BLaER1 treated with 17β-estradiol and CSF1 and Interleukin-3, amounts not matched to agents 10 nM and 100 nM (cell line): Measurements from ENCODE around the gene TJP1.

Source experiments
- H3K27ac ChIP-seq, 11 experiments: shearing (Covaris generic); formaldehyde crosslinking; 2 replicates each; pipeline ENCODE4 v1.8.1; 2022
- H3K27me3 ChIP-seq, 11 experiments: shearing (Covaris generic); formaldehyde crosslinking; 2 replicates each; pipeline ENCODE4 v1.8.1; 2022
- H3K36me3 ChIP-seq, 11 experiments: shearing (Covaris generic); formaldehyde crosslinking; 2 replicates each; pipeline ENCODE4 v1.8.1; 2022
- H3K4me1 ChIP-seq, 10 experiments: shearing (Covaris generic); formaldehyde crosslinking; 2 replicates each; pipeline ENCODE4 v1.8.1; 2022
- H3K4me2 ChIP-seq, 11 experiments: shearing (Covaris generic); formaldehyde crosslinking; 2 replicates each; pipeline ENCODE4 v1.8.1; 2022
- H3K4me3 ChIP-seq, 10 experiments: shearing (Covaris generic); formaldehyde crosslinking; 2 replicates each; pipeline ENCODE4 v1.8.1; 2022
- H3K9ac ChIP-seq, 11 experiments: shearing (Covaris generic); formaldehyde crosslinking; 2 replicates each; pipeline ENCODE4 v1.8.1; 2022
- H3K9me3 ChIP-seq, 11 experiments: shearing (Covaris generic); formaldehyde crosslinking; replicated peaks in 1 of 11; 2 replicates each; pipeline ENCODE4 v1.8.1; 2022
- H4K20me1 ChIP-seq, 11 experiments: shearing (Covaris generic); formaldehyde crosslinking; 2 replicates each; pipeline ENCODE4 v1.8.1; 2022
- Cebpa-rat ChIP-seq, 11 experiments: shearing (Covaris generic); IDR thresholded peaks; 2 replicates each; pipeline ENCODE4 v1.8.1; 2022

TJP1 gene

GRCh38 chr15:29712149-29712885 lies 110.0 kb downstream of the TJP1 start:
- no peaks in the 10 kb centered on the region for H3K36me3 ChIP-seq

GRCh38 chr15:29711531-29711930 lies 110.7 kb downstream of the TJP1 start:
- no peaks in the 10 kb centered on the region for H3K27me3 ChIP-seq
- no peak overlapping the region for H3K27ac ChIP-seq
- H3K4me1 ChIP-seq: no peaks in the 10 kb centered on the region
- no peak overlapping the region for H3K4me3 ChIP-seq
- no peaks in the 10 kb centered on the region for H3K9me3 ChIP-seq
- no peak for TF ChIP-seq Cebpa-rat (IDR thresholded peaks at IDR 0.05)
- no peak overlapping the region for H3K9ac ChIP-seq
- H4K20me1 ChIP-seq: no peaks in the 10 kb centered on the region; a peak in 1 of 22 replicates
- H3K36me3 ChIP-seq: no peaks in the 10 kb centered on the region
- no peak overlapping the region for H3K4me2 ChIP-seq

More at GRCh38 chr15:29712149-29712885, 110.0 kb downstream of the TJP1 start:
- Histone ChIP-seq H3K4me2 (no peak overlapping the region), H3K4me3 (no peak overlapping the region), H3K27ac (no peak overlapping the region), H3K27me3 (no peaks in the 10 kb centered on the region), H3K4me1 (no peaks in the 10 kb centered on the region), H3K9ac (no peak overlapping the region), H3K9me3 (no peaks in the 10 kb centered on the region), H4K20me1 (no peaks in the 10 kb centered on the region; a peak in 1 of 22 replicates)
- no peak for TF ChIP-seq Cebpa-rat (IDR thresholded peaks at IDR 0.05)

GRCh38 chr15:29708519-29708918 lies 113.7 kb downstream of the TJP1 start:
- Histone ChIP-seq H3K27ac (no peak overlapping the region), H4K20me1 (no peaks in the 10 kb centered on the region; a peak in 1 of 22 replicates), H3K36me3 (no peaks in the 10 kb centered on the region), H3K9me3 (no peaks in the 10 kb centered on the region), H3K27me3 (no peaks in the 10 kb centered on the region), H3K4me2 (no peak overlapping the region), H3K4me1 (peaks cover 0 to 4% (median 0%) of the 10 kb centered on the region in 10 experiments; a peak in 1 of 20 replicates), H3K4me3 (no peak overlapping the region), H3K9ac (no peak overlapping the region)
- TF ChIP-seq Cebpa-rat (IDR thresholded peaks at IDR 0.05): no peak

GRCh38 chr15:29704950-29705597 lies 117.2 kb downstream of the TJP1 start:
- TF ChIP-seq Cebpa-rat (IDR thresholded peaks at IDR 0.05): no peak
- H3K9me3 ChIP-seq: no peaks in the 10 kb centered on the region
- no peak overlapping the region for H3K4me3 ChIP-seq
- H3K36me3 ChIP-seq: no peaks in the 10 kb centered on the region
- no peaks in the 10 kb centered on the region; a peak in 1 of 22 replicates for H4K20me1 ChIP-seq
- H3K27ac ChIP-seq: no peak overlapping the region
- no peak overlapping the region for H3K9ac ChIP-seq
- H3K27me3 ChIP-seq: no peaks in the 10 kb centered on the region
- H3K4me1 ChIP-seq: peaks cover 0 to 4% (median 0%) of the 10 kb centered on the region in 10 experiments; a peak in 1 of 20 replicates
- no peak overlapping the region; a peak in 2 of 22 replicates for H3K4me2 ChIP-seq

GRCh38 chr15:29701151-29701550 lies 121.1 kb downstream of the TJP1 start:
- Histone ChIP-seq H3K9me3 (peaks cover 0 to 5% (median 0%) of the 10 kb centered on the region in 11 experiments; a peak in 1 of 22 replicates), H3K9ac (no peak overlapping the region), H3K36me3 (no peaks in the 10 kb centered on the region), H3K4me1 (peaks cover 0 to 4% (median 0%) of the 10 kb centered on the region in 10 experiments; a peak in 1 of 20 replicates), H3K4me3 (no peak overlapping the region), H3K27ac (no peak overlapping the region), H3K27me3 (no peaks in the 10 kb centered on the region), H3K4me2 (no peak overlapping the region), H4K20me1 (no peaks in the 10 kb centered on the region)
- no peak for TF ChIP-seq Cebpa-rat (IDR thresholded peaks at IDR 0.05)

GRCh38 chr15:29700296-29700695 lies 122.0 kb downstream of the TJP1 start:
- Histone ChIP-seq H3K27me3 (no peaks in the 10 kb centered on the region), H3K36me3 (no peaks in the 10 kb centered on the region), H3K9me3 (peaks cover 0 to 10% (median 6%) of the 10 kb centered on the region in 11 experiments; a peak in 9 of 22 replicates), H4K20me1 (no peaks in the 10 kb centered on the region), H3K27ac (no peak overlapping the region), H3K4me1 (peaks cover 0 to 2% (median 0%) of the 10 kb centered on the region in 10 experiments; a peak in 1 of 20 replicates), H3K4me3 (no peak overlapping the region), H3K4me2 (no peak overlapping the region), H3K9ac (no peak overlapping the region)
- TF ChIP-seq Cebpa-rat (IDR thresholded peaks at IDR 0.05): no peak

- TF ChIP-seq Cebpa-rat (IDR thresholded peaks at IDR 0.05): no peak
- Histone ChIP-seq H3K9me3 (peaks cover 2 to 13% (median 9%) of the 10 kb centered on the region in 11 experiments; a peak in 17 of 22 replicates), H3K4me2 (no peak overlapping the region), H4K20me1 (no peaks in the 10 kb centered on the region), H3K27me3 (no peaks in the 10 kb centered on the region), H3K27ac (no peak overlapping the region), H3K9ac (no peak overlapping the region), H3K4me1 (no peaks in the 10 kb centered on the region), H3K36me3 (no peaks in the 10 kb centered on the region), H3K4me3 (no peak overlapping the region)
Measured at GRCh38 chr15:29699791-29700190, 122.5 kb downstream of the TJP1 start.

- Histone ChIP-seq H3K4me1 (peaks cover 0 to 2% (median 1%) of the 10 kb centered on the region in 10 experiments; a peak in 10 of 20 replicates), H3K9me3 (peaks cover 11 to 22% (median 15%) of the 10 kb centered on the region in 11 experiments; a peak in 19 of 22 replicates), H3K27me3 (no peaks in the 10 kb centered on the region), H3K36me3 (no peaks in the 10 kb centered on the region), H3K4me3 (no peak overlapping the region), H3K4me2 (no peak overlapping the region), H4K20me1 (no peaks in the 10 kb centered on the region), H3K9ac (no peak overlapping the region), H3K27ac (no peak overlapping the region)
- no peak for TF ChIP-seq Cebpa-rat (IDR thresholded peaks at IDR 0.05)
Measured at GRCh38 chr15:29698030-29698701, 124.1 kb downstream of the TJP1 start.
